NCI-H2081 (cell line): ENCODE measurements around the gene CRY1.
"Not testable (repeated sequence)": the region's sequence is repeated elsewhere in the genome, so short reads cannot be mapped to it uniquely, and the experiment has no call there.

ENCODE experiments used
- DNase-seq, 2 experiments: peaks; one replicate each; lab custom pipeline; 2025; lab: John Stamatoyannopoulos, UW

CRY1 gene

GRCh38 chr12:107002665-107003064, 90.7 kb downstream of the CRY1 start:
- DNase-seq, result not testable (repeated sequence)

- no peak for DNase-seq
Observed at GRCh38 chr12:106999446-106999845, 93.9 kb downstream of the CRY1 start.

GRCh38 chr12:106997916-106998315, 95.4 kb downstream of the CRY1 start:
- no peak for DNase-seq

- not testable (repeated sequence) for DNase-seq
Observed at GRCh38 chr12:106996102-106996501, 97.2 kb downstream of the CRY1 start.

- no peak for DNase-seq
Observed at GRCh38 chr12:106994579-106995220, 98.6 kb downstream of the CRY1 start.

- peak in 1 of 2 experiments; percentile 3 for DNase-seq
Observed at GRCh38 chr12:106987846-106988245, 105.5 kb downstream of the CRY1 start.

- DNase-seq, result peak; percentile 92 to 95
Observed at GRCh38 chr12:106986625-106987389, 106.5 kb downstream of the CRY1 start, which contains the start of gene MTERF2. MTERF2 (minus strand) TSS chr12:106987146; CDS start chr12:106978714, 8,432 bp downstream.

GRCh38 chr12:106986135-106986534, 107.2 kb downstream of the CRY1 start:
- DNase-seq, result no peak

- DNase-seq, result no peak
Observed at GRCh38 chr12:106985479-106985878, 107.9 kb downstream of the CRY1 start.

- no peak for DNase-seq
Observed at GRCh38 chr12:106984588-106985137, 108.7 kb downstream of the CRY1 start.

GRCh38 chr12:106982229-106982628, 111.1 kb downstream of the CRY1 start:
- no peak for DNase-seq

- DNase-seq, result no peak
Observed at GRCh38 chr12:106981788-106982187, 111.6 kb downstream of the CRY1 start.

GRCh38 chr12:106980944-106981343, 112.4 kb downstream of the CRY1 start:
- DNase-seq, result no peak

- DNase-seq, result peak; percentile 37 to 70
Observed at GRCh38 chr12:106978035-106978800, 115.1 kb downstream of the CRY1 start.

- no peak for DNase-seq
Observed at GRCh38 chr12:106976668-106977067, 116.7 kb downstream of the CRY1 start.

GRCh38 chr12:106975993-106976658, 117.2 kb downstream of the CRY1 start:
- no peak for DNase-seq

GRCh38 chr12:106975098-106975497, 118.3 kb downstream of the CRY1 start:
- DNase-seq, result no peak

- DNase-seq, result no peak
Observed at GRCh38 chr12:106974511-106974910, 118.8 kb downstream of the CRY1 start.

- no peak for DNase-seq
Observed at GRCh38 chr12:106973545-106973944, 119.8 kb downstream of the CRY1 start.

- DNase-seq, result no peak
Observed at GRCh38 chr12:106971065-106971464, 122.3 kb downstream of the CRY1 start.

- DNase-seq, result no peak
Observed at GRCh38 chr12:106964526-106964925, 128.8 kb downstream of the CRY1 start.

- DNase-seq, result no peak
Observed at GRCh38 chr12:106962286-106962685, 131.1 kb downstream of the CRY1 start.
